GM12878 (cell line): ENCODE data around the gene DDR2. TPM values are rescaled to one million over a fixed set of nuclear protein-coding genes. Genes with fewer than 3 reads are reported as not detected.

Experiments used
- ATAC-seq: fragments of 200-7000 bp; cut with Tn5 transposase; 3 replicates; pipeline ENCODE4 v1.9.1; 2020; ENCODE audit warnings: mild to moderate bottlenecking, moderate library complexity
- BruUV-seq: library from RNA; stranded (reverse); fragments of 400-500 nt; replicated peaks from 2 replicates; lab custom pipeline; 2021; lab: Mats Ljungman, UMichigan
- CTCF ChIA-PET: fragments of 300-600 bp; sonication (Branson Sonifier 250); formaldehyde crosslinking; extraction: SDS; loops from one replicate; lab custom pipeline; 2021; ENCODE audit warnings: inconsistent platforms; lab: Yijun Ruan, JAX
- POLR2A ChIA-PET: fragments of 350-600 bp; formaldehyde crosslinking; extraction: SDS; loops from one replicate; lab custom pipeline; 2021; ENCODE audit warnings: inconsistent platforms; lab: Charles Lee
- RAD21 ChIA-PET: fragments of 300-600 bp; sonication (Branson Sonifier 250); formaldehyde crosslinking; loops from one replicate; lab custom pipeline; 2023; ENCODE audit warnings: antibody characterized with exemption; ENCODE audit not compliant: unreplicated experiment; lab: Charles Lee
- SMC1A ChIA-PET: fragments of 300-600 bp; sonication (Branson Sonifier 250); formaldehyde crosslinking; loops from one replicate; lab custom pipeline; 2023; ENCODE audit not compliant: unreplicated experiment, uncharacterized antibody; lab: Charles Lee
- DNase-seq: peaks from one replicate; pipeline ENCODE4 v3.0.0-alpha.2; 2011; ENCODE audit warnings: low read depth, low spot score
- FAIRE-seq: peaks from 3 replicates; lab custom pipeline; 2011; peaks lifted over from hg19 to GRCh38; lab: Jason Lieb, UNC
- H2AFZ ChIP-seq: 2 replicates; pipeline ENCODE4 v1.6.0; 2011; ENCODE audit warnings: low read depth, low read length, control low read depth; ENCODE audit not compliant: control insufficient read depth
- H3K27ac ChIP-seq: 2 replicates; pipeline ENCODE4 v1.5.1; 2011; ENCODE audit warnings: control low read depth; ENCODE audit not compliant: control insufficient read depth, insufficient read depth
- H3K27me3 ChIP-seq, 2 experiments: replicated peaks in 1 of 2; 2 replicates each; pipeline versions ENCODE4 v1.6.0 to v1.6.1; 2011; ENCODE audit warnings: low read length in 1 of 2; ENCODE audit not compliant: control insufficient read depth in 2 of 2, insufficient read depth in 2 of 2
- H3K36me3 ChIP-seq, 2 experiments: 2 replicates each; pipeline ENCODE4 v1.5.1; 2011; ENCODE audit warnings: low read length in 1 of 2; ENCODE audit not compliant: control insufficient read depth in 2 of 2, insufficient read depth in 2 of 2
- H3K4me1 ChIP-seq: 2 replicates; pipeline ENCODE4 v1.6.1; 2011; ENCODE audit warnings: mild to moderate bottlenecking, low read length, moderate library complexity, mixed read lengths; ENCODE audit not compliant: control insufficient read depth, insufficient read depth
- H3K4me2 ChIP-seq: 2 replicates; pipeline ENCODE4 v1.6.0; 2011; ENCODE audit warnings: control low read depth; ENCODE audit not compliant: control insufficient read depth, insufficient read depth
- H3K4me3 ChIP-seq: fragments of 200-600 bp; sonication (generic); 2 replicates; pipeline ENCODE4 v1.5.1; 2016
- H3K79me2 ChIP-seq: 2 replicates; pipeline ENCODE4 v1.6.0; 2011; ENCODE audit warnings: low read length; ENCODE audit not compliant: control insufficient read depth, insufficient read depth
- H3K9ac ChIP-seq: 2 replicates; pipeline ENCODE4 v1.8.0; 2011; ENCODE audit warnings: low read length, control low read depth, mixed read lengths; ENCODE audit not compliant: control insufficient read depth, insufficient read depth
- H3K9me3 ChIP-seq: replicated peaks from 3 replicates; pipeline ENCODE4 v1.5.1; 2011; ENCODE audit warnings: mild to moderate bottlenecking, low read length; ENCODE audit not compliant: control insufficient read depth, insufficient read depth
- H4K20me1 ChIP-seq: 2 replicates; pipeline ENCODE4 v1.6.0; 2011; ENCODE audit not compliant: control insufficient read depth, insufficient read depth
- BHLHE40 ChIP-seq, 2 experiments: fragments of 450-650 bp in 1 of 2; IDR thresholded peaks; 2 replicates each; pipeline ENCODE4 v1.6.1; 2011 to 2017; ENCODE audit warnings: low read depth in 2 of 2, borderline replicate concordance in 1 of 2, improper control_type of control experiment in 1 of 2, low read length in 1 of 2, mild to moderate bottlenecking in 1 of 2
- CEBPZ ChIP-seq: fragments of 150-350 bp; IDR thresholded peaks from 2 replicates; pipeline ENCODE4 v1.6.1; 2016; ENCODE audit warnings: low read depth, low read length
- IKZF1 ChIP-seq: fragments of 450-650 bp; conservative IDR thresholded peaks from 2 replicates; pipeline ENCODE4 v1.6.1; 2017; ENCODE audit warnings: antibody characterized with exemption, mild to moderate bottlenecking
- MTA3 ChIP-seq: IDR thresholded peaks from 2 replicates; pipeline ENCODE4 v1.6.1; 2012; ENCODE audit warnings: low read length, inconsistent platforms, borderline replicate concordance
- NRF1 ChIP-seq: conservative IDR thresholded peaks from 2 replicates; pipeline ENCODE4 v1.6.1; 2011; ENCODE audit warnings: mild to moderate bottlenecking, low read depth, low read length, improper control_type of control experiment
- PAX5 ChIP-seq: IDR thresholded peaks from 2 replicates; pipeline ENCODE4 v1.6.1; 2011; ENCODE audit warnings: low read depth, low read length, borderline replicate concordance
- RFX5 ChIP-seq: IDR thresholded peaks from 2 replicates; pipeline ENCODE4 v1.6.1; 2011; ENCODE audit warnings: low read depth, low read length, improper control_type of control experiment
- SMAD1 ChIP-seq: fragments of 450-650 bp; IDR thresholded peaks from 2 replicates; pipeline ENCODE4 v1.6.1; 2018; ENCODE audit warnings: mild to moderate bottlenecking, low read depth; ENCODE audit not compliant: partially characterized antibody
- SMAD5 ChIP-seq: IDR thresholded peaks from 2 replicates; pipeline ENCODE4 v1.6.1; 2016; ENCODE audit warnings: antibody characterized with exemption, low read depth
- SRF ChIP-seq, 2 experiments: IDR thresholded peaks; 2 replicates each; pipeline ENCODE4 v1.6.1; 2011; ENCODE audit warnings: low read depth in 2 of 2, low read length in 2 of 2, mild to moderate bottlenecking in 1 of 2, moderate library complexity in 1 of 2
- YY1 ChIP-seq: IDR thresholded peaks from 2 replicates; pipeline ENCODE4 v1.6.1; 2011; ENCODE audit warnings: low read depth, mild to moderate bottlenecking, low read length
- ZNF24 ChIP-seq: fragments of 450-650 bp; IDR thresholded peaks from 2 replicates; pipeline ENCODE4 v1.6.1; 2017; ENCODE audit warnings: antibody characterized with exemption, mild to moderate bottlenecking
- ZNF622 ChIP-seq: fragments of 450-650 bp; IDR thresholded peaks from 2 replicates; pipeline ENCODE4 v1.6.1; 2017; ENCODE audit warnings: mild to moderate bottlenecking, inconsistent platforms
- WGBS: methylation state at CpG from one replicate; pipeline ENCODE4 v1.1.6; 2016; ENCODE audit warnings: low lambda C conversion rate; ENCODE audit not compliant: insufficient replicate concordance, insufficient coverage; ENCODE audit errors: missing lambda C conversion rate; 5-methylcytosine and 5-hydroxymethylcytosine counted together
- in situ Hi-C: fragments of 300-500 bp; cut with MboI; formaldehyde crosslinking; loops from 9 replicates; pipeline ENCODE4 v1.14.3; 2018; ENCODE audit warnings: mixed read lengths
- intact Hi-C: fragments of 100-400 bp; cut with micrococcal nuclease; formaldehyde crosslinking; loops from one replicate; pipeline ENCODE4 v1.14.2; 2022; ENCODE audit not compliant: unreplicated experiment
- polyA plus RNA-seq, 11 experiments: library from polyadenylated mRNA; depleted of rRNA in 4 of 11; unstranded in 6 of 11; stranded (reverse) in 5 of 11; fragments of >200 nt; fragmentation: Nextera tagmentation in 4 of 11; fragmentation: Illumina TruSeq in 1 of 11; extraction: Ambion mirVana in 4 of 11; extraction: Trizol in 1 of 11; gene quantifications; 1 replicate in 1 of 11; 2 replicates in 10 of 11; pipeline versions ENCODE4 v1.2.1 to v1.2.3, GENCODE V29; 2011 to 2016; ENCODE audit warnings: inconsistent platforms in 2 of 11, missing spikeins in 2 of 11, low read depth in 1 of 11
- total RNA-seq, 4 experiments: library from RNA; depleted of rRNA in 3 of 4; stranded (reverse); fragments of >200 nt in 3 of 4; fragmentation: Illumina TruSeq in 1 of 4; extraction: Trizol in 1 of 4; gene quantifications; 2 replicates each; pipeline versions ENCODE4 v1.2.1 to v1.2.3, GENCODE V29; 2013 to 2021
- TF ChIP-seq, protein P1 (sequence below): IDR thresholded peaks from 2 replicates; pipeline ENCODE4 v1.6.1; 2012; ENCODE audit warnings: mild to moderate bottlenecking, low read depth, low read length
- TF ChIP-seq, protein P2 (sequence below): fragments of 450-650 bp; IDR thresholded peaks from 2 replicates; pipeline ENCODE4 v1.6.1; 2017; ENCODE audit warnings: borderline replicate concordance
- TF ChIP-seq, protein P3 (sequence below): IDR thresholded peaks from 2 replicates; pipeline ENCODE4 v1.6.1; 2012; ENCODE audit warnings: low read depth, low read length, improper control_type of control experiment

Gene DDR2
- total and polyA plus RNA-seq, 10 of the 15 experiments (the other 5 are each of a cell fraction or from before 2014, with no cell fraction given): 1.9 to 8.8 (median 5.5) TPM

GRCh38 chr1:162590101-162590500 is 42.2 kb upstream of the DDR2 start:
- RAD21 ChIA-PET: no interaction called here
- no TSS peak for BruUV-seq
- TF ChIP-seq IKZF1 (no peak), SRF (IDR thresholded peaks at IDR 0.05; ENCODE audit: low read depth in 2 of 2, low read length in 2 of 2) (no peak), PAX5 (no peak), SMAD1 (no peak), RFX5 (no peak), MTA3 (no peak), SMAD5 (no peak), NRF1 (no peak), ZNF24 (no peak), CEBPZ (no peak), ZNF622 (no peak), YY1 (no peak), BHLHE40 (IDR thresholded peaks at IDR 0.05; ENCODE audit: borderline replicate concordance in 1 of 2, low read depth in 2 of 2, low read length in 1 of 2) (no peak)
- TF ChIP-seq, protein P1, sequence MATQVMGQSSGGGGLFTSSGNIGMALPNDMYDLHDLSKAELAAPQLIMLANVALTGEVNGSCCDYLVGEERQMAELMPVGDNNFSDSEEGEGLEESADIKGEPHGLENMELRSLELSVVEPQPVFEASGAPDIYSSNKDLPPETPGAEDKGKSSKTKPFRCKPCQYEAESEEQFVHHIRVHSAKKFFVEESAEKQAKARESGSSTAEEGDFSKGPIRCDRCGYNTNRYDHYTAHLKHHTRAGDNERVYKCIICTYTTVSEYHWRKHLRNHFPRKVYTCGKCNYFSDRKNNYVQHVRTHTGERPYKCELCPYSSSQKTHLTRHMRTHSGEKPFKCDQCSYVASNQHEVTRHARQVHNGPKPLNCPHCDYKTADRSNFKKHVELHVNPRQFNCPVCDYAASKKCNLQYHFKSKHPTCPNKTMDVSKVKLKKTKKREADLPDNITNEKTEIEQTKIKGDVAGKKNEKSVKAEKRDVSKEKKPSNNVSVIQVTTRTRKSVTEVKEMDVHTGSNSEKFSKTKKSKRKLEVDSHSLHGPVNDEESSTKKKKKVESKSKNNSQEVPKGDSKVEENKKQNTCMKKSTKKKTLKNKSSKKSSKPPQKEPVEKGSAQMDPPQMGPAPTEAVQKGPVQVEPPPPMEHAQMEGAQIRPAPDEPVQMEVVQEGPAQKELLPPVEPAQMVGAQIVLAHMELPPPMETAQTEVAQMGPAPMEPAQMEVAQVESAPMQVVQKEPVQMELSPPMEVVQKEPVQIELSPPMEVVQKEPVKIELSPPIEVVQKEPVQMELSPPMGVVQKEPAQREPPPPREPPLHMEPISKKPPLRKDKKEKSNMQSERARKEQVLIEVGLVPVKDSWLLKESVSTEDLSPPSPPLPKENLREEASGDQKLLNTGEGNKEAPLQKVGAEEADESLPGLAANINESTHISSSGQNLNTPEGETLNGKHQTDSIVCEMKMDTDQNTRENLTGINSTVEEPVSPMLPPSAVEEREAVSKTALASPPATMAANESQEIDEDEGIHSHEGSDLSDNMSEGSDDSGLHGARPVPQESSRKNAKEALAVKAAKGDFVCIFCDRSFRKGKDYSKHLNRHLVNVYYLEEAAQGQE: no peak
- TF ChIP-seq, protein P2, sequence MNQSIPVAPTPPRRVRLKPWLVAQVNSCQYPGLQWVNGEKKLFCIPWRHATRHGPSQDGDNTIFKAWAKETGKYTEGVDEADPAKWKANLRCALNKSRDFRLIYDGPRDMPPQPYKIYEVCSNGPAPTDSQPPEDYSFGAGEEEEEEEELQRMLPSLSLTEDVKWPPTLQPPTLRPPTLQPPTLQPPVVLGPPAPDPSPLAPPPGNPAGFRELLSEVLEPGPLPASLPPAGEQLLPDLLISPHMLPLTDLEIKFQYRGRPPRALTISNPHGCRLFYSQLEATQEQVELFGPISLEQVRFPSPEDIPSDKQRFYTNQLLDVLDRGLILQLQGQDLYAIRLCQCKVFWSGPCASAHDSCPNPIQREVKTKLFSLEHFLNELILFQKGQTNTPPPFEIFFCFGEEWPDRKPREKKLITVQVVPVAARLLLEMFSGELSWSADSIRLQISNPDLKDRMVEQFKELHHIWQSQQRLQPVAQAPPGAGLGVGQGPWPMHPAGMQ: no peak
- TF ChIP-seq, protein P3, sequence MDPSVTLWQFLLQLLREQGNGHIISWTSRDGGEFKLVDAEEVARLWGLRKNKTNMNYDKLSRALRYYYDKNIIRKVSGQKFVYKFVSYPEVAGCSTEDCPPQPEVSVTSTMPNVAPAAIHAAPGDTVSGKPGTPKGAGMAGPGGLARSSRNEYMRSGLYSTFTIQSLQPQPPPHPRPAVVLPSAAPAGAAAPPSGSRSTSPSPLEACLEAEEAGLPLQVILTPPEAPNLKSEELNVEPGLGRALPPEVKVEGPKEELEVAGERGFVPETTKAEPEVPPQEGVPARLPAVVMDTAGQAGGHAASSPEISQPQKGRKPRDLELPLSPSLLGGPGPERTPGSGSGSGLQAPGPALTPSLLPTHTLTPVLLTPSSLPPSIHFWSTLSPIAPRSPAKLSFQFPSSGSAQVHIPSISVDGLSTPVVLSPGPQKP: no peak

More at GRCh38 chr1:162590101-162590500, 42.2 kb upstream of the DDR2 start:
- 100% methylated on average over 3 of the region's 3 CpGs for WGBS
- no peak overlapping the region for H3K9ac ChIP-seq
- H3K79me2 ChIP-seq: no peaks in the 10 kb centered on the region
- peaks cover 0 to 10% of the 10 kb centered on the region in 2 experiments; a peak in 2 of 4 replicates for H3K36me3 ChIP-seq
- H4K20me1 ChIP-seq: no peaks in the 10 kb centered on the region
- DNase-seq (no peak), FAIRE-seq (no peak), ATAC-seq (no peak)
- no peak overlapping the region for H3K4me2 ChIP-seq
- no peaks in the 10 kb centered on the region for H3K27me3 ChIP-seq
- SMC1A ChIA-PET: interaction anchor here (0.7 to 1.1 kb wide), 2 partner anchors 9 to 10 kb away, joined by 3 read pairs; no protein-coding TSS in a partner anchor
- no peaks in the 10 kb centered on the region for H3K9me3 ChIP-seq
- no peak overlapping the region for H2AFZ ChIP-seq
- in situ Hi-C loops (no loop called here), intact Hi-C loops (no loop called here)
- H3K4me3 ChIP-seq: no peak overlapping the region
- CTCF ChIA-PET: interaction anchor here (0.7 to 1.3 kb wide), 3 partner anchors 71 to 316 kb away, joined by 3 to 5 read pairs (median 3); no protein-coding TSS in a partner anchor
- no peak overlapping the region for H3K27ac ChIP-seq
- H3K4me1 ChIP-seq: no peaks in the 10 kb centered on the region
- POLR2A ChIA-PET: no interaction called here
